HG03159 (cell line): ENCODE data around the gene TRIM24.

Experiments used
- ATAC-seq: cut with Tn5 transposase; IDR thresholded peaks from one replicate; pipeline ENCODE4 v1.9.1; 2021; ENCODE audit warnings: mild to moderate bottlenecking, moderate library complexity; ENCODE audit not compliant: unreplicated experiment

TRIM24 gene

DNA sequence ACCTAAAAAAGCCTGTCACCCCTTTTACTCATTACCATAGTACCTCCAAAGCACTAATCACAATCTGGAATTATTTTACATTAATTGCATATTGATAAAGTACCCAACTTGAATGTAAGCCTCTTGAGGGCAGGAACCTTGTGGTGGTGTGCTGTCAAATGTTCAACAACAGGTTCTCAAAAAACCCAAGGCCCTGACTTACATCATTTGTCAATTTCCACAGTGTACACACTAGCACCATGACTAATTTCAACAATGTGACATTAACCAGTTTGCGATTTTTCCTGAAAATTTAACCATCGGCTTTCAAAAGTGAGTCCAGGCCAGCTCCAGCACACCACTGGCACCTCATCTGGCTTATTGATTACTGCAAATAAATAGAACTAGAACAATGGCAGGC is 153.6 kb downstream of the TRIM24 start:
- ATAC-seq, result no peak

- no peak for ATAC-seq
Measured at GRCh38 chr7:138616085-138616484, 156.0 kb downstream of the TRIM24 start.

- no peak for ATAC-seq
Measured at GRCh38 chr7:138618506-138618905, 158.4 kb downstream of the TRIM24 start.

GRCh38 chr7:138618933-138619332 is 158.9 kb downstream of the TRIM24 start:
- ATAC-seq, result no peak

DNA sequence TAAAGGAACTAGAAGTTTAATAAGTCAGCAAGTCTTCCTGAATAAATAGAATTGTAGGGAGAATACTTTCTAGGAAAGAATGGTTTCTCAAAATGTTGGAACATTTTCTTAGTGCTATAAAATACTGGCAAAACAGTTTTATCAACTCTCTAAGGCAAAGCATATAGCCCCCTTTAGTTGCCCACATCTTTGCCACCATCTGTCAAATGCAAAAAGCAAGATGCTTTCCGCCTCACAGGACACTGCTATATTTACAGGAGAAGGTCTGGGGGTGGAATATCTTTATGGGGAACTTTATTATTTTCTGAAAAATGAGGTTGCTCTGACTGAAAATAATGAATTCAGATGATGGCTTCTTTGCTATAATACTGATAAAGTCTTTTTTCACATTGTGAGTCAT is 162.8 kb downstream of the TRIM24 start:
- no peak for ATAC-seq

- ATAC-seq, result no peak
Measured at GRCh38 chr7:138625084-138625848, 165.2 kb downstream of the TRIM24 start.

DNA sequence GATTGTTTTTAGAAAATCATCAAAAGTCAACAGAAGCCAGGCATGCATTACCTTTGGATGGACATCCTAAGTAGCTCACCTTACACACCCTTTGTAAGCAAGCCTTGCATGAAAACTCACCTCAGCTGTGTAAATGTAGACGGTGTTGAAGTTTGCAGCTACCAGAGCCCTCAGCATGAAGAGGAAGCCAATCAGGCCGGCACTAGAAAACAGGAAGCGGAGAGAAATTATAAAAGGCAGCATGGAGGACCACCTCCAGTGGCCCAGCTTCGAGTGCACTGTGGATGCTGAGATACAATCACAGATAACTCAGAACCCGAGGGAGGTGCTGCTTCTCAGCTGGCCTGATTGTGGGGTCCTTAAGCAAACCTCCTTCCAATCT is 165.8 kb downstream of the TRIM24 start:
- ATAC-seq, result no peak

GRCh38 chr7:138626846-138627245 is 166.8 kb downstream of the TRIM24 start:
- ATAC-seq, result no peak

DNA sequence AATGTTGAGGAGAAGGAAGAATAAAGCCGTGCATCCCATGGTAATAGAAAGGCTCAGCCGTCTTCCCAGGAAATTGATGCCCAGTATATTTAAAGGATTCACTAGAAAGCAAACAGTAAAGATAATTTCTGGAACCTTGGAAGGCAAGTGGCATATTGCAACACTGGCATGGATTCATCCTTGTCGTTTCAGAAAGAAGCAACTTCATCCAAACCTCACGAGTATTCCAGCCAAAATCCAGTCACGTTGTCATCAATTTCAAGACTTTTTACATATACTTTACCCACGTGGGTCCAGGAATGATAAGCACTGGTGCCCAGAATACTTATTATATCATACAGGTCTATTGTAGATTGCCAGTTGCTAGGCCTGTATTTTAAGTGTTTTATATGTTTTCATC is 167.3 kb downstream of the TRIM24 start:
- ATAC-seq, result no peak

DNA sequence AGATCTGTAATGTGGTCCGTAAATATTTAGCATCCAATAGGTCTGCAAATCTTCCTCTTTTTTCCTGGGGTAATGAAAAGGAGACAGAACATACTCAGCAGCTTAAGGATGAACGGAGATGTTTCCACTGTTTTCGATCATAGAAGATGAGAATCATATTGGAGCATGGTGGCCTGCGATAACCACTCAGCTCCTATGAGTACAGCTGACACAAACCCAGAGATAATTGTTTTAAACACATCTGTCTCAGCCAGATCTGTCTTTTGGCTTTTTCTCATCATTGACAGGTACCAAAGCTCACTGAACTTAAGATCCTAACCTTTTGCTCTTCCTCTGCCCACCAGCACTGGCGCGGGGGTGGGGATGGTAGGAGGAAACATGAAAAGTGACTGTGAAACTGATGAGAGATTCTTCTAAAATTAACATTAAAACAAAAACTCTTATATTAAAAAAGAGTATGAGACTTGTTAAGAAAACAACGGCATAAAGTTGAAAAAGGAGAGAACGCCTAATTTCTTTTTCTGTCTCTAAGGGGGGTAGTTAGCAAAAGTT is 170.1 kb downstream of the TRIM24 start:
- ATAC-seq, result no peak

DNA sequence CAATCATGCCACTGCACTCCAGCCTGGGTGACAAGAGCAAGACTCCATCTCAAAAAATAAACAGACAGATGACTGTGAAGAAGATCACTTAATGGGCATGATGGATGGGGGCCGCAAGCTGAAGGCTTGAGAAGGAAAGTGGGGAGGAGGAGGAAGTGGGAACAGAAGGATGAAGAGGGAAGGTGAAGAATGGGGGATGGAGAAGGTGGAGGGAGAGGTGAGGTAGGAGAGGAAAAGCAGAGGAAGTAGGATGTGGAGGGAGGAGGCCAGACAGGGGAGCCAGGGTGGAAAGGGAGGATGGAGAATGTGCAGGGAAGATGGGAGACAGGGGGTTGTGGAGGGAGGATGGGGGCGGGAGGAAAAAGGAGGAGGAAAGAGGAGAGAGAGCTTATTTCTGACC is 172.3 kb downstream of the TRIM24 start:
- no peak for ATAC-seq

DNA sequence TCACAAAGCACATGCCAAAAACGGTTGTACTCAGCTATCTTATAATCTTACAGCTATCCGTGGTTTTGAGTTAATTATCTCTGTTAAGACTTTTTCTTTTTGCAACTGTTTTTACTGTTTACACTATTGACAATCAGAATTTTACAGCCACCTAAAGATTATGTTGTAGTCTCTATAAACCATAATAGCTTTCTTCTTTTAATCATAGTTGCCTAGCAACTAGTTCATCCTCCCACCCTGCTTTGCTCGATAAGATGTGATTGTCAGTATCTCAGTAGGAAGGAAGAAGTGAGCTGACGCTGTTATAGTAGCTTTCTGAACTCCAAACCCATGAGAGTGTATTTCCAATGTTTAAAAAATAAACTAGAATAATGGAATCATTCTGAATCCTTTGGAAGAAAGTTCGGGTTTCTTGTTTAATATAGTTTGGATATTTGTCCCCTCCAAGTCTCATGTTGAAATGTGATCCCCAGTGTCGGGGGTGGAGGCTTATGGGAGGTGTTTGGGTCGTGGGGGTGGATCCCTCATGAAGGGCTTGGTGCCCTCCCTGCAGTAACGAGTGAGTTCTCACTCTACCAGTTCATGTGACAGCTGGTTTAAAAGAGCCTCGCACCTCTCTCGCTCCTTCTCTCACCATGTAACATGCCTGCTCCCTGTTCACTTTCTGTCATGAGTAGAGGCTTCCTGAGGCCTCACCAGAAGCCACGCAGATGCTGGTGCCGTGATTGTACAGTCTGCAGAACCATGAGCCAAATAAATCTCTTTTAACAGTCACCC is 173.0 kb downstream of the TRIM24 start:
- ATAC-seq, result no peak
